Measurements from ENCODE around the gene REV3L.

The REV3L gene

DNA sequence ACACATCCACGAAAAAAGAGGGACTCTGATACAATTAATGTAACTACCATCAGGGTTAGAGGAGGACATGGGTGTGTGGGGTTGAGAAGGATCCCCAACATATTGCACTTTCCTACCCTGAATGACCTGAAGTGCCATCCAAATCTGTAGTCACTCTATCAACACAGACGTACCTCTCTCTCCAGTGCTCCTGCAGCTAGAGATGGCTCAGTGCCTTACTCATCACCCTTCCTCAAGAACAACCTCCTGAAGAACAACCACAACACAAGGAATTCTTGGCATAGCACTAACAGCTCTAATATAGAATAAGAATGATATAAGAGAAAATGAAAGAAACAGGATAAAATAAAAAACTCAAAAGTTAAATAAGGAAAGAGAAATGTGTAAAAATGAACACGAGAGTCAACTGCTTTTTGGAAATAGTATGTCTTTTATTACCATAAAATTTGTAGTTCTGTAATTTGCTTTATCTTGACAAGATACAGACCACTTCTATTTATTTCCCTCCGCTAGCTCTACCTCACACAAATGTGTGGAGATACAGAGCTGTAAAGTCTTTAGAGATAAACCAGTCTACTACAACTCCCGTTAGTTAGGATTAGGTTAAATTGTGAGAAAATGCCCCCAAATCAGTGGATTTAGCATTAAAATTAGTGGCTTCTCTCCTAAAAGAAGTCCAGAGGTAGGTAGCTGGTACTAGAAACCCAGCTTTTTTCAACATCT lies 63.9 kb downstream of the REV3L start:
- no peak overlapping the region for H3K4me3 ChIP-seq (ENCODE audit: low read depth in 1 of 2, low read length in 2 of 2)
- peaks cover 22 to 46% of the 10 kb centered on the region in 2 donors for H3K4me1 ChIP-seq (ENCODE audit: control insufficient read depth in 1 of 2, insufficient read depth in 2 of 2, low read length in 2 of 2)
- H3K36me3 ChIP-seq (ENCODE audit: control insufficient read depth in 1 of 2, insufficient read depth in 2 of 2, low read length in 2 of 2), result peaks cover 0 to 7% of the 10 kb centered on the region in 2 donors
- no peaks in the 10 kb centered on the region for H3K27me3 ChIP-seq (ENCODE audit: low read depth, low read length)
- H3K27ac ChIP-seq (ENCODE audit: low read length), result no peak overlapping the region
- no peaks in the 10 kb centered on the region for H3K9me3 ChIP-seq (ENCODE audit: control insufficient read depth in 1 of 2, low read length in 2 of 2)

DNA sequence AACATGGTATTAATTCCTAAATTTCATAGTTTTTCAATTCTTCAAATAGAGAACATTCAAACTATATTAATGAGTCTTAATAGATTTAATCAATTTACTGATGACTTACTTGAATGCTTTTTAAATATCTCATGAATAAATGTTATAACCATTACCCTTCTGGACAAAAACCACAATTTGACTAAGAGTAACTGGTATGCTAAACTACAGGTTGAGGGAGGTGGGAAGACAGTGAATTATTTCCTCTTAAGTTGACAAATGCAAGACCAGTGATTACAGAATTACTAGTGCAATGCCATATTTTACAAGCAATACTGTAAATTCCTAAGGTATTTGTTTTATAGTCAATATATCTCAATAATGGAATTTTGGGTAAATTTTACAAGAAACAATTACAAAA lies 65.1 kb downstream of the REV3L start:
- Histone ChIP-seq H3K4me1 (ENCODE audit: control insufficient read depth in 1 of 2, insufficient read depth in 2 of 2, low read length in 2 of 2) (peaks cover 14 to 34% of the 10 kb centered on the region in 2 donors), H3K4me3 (ENCODE audit: low read depth in 1 of 2, low read length in 2 of 2) (no peak overlapping the region), H3K27ac (ENCODE audit: low read length) (no peak overlapping the region)

DNA sequence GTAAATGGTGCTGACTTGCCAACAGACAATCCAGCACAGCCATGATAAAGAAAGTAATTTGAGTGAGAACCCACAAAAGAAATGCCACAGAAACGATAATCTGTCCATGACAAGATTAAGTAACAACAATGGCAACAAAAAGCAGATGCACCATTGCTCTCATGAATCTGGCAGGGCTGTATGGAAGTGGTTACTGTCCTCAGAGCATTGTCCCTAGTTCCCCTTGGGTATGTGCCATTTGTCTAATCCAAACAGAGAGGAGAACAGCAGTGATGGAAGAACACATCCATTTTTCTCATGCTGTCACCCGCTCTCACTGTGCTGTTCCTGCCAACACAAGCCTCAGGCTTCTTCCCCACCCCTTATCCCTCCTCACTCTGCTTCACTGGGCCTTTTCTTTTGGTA lies 65.8 kb downstream of the REV3L start:
- H3K9me3 ChIP-seq (ENCODE audit: control insufficient read depth in 1 of 2, low read length in 2 of 2), result no peaks in the 10 kb centered on the region
- peaks cover 11 to 33% of the 10 kb centered on the region in 2 donors for H3K4me1 ChIP-seq (ENCODE audit: control insufficient read depth in 1 of 2, insufficient read depth in 2 of 2, low read length in 2 of 2)
- H3K27me3 ChIP-seq (ENCODE audit: low read depth, low read length), result no peaks in the 10 kb centered on the region
- H3K27ac ChIP-seq (ENCODE audit: low read length), result peak overlapping the region; percentile 39
- H3K36me3 ChIP-seq (ENCODE audit: control insufficient read depth in 1 of 2, insufficient read depth in 2 of 2, low read length in 2 of 2), result peaks cover 0 to 7% of the 10 kb centered on the region in 2 donors
- H3K4me3 ChIP-seq (ENCODE audit: low read depth in 1 of 2, low read length in 2 of 2), result peak overlapping the region in 1 of 2 donors; percentile 11

More for the DNA sequence above, 65.1 kb downstream of the REV3L start:
- Histone ChIP-seq H3K36me3 (ENCODE audit: control insufficient read depth in 1 of 2, insufficient read depth in 2 of 2, low read length in 2 of 2) (peaks cover 0 to 7% of the 10 kb centered on the region in 2 donors), H3K27me3 (ENCODE audit: low read depth, low read length) (no peaks in the 10 kb centered on the region), H3K9me3 (ENCODE audit: control insufficient read depth in 1 of 2, low read length in 2 of 2) (no peaks in the 10 kb centered on the region)

DNA sequence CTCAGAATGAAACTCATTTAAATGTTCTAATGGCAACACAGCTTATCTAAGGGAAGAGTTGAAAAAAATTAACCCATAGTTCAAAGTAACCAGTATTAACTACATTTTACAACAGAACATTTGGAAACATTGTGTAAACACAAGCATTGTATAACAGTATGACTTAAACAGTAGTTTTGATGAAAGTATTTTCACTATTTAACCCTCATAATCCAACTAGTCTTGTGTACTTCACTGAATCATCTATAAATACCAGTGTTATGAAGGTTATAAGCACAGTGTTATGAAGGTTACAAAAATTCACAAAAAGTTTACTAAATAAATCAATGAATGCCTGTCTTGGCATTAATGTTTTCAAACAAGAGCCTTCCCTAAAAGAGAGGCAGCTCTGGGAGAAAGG lies 66.5 kb downstream of the REV3L start:
- no peaks in the 10 kb centered on the region for H3K27me3 ChIP-seq (ENCODE audit: low read depth, low read length)
- H3K9me3 ChIP-seq (ENCODE audit: control insufficient read depth in 1 of 2, low read length in 2 of 2), result no peaks in the 10 kb centered on the region

DNA sequence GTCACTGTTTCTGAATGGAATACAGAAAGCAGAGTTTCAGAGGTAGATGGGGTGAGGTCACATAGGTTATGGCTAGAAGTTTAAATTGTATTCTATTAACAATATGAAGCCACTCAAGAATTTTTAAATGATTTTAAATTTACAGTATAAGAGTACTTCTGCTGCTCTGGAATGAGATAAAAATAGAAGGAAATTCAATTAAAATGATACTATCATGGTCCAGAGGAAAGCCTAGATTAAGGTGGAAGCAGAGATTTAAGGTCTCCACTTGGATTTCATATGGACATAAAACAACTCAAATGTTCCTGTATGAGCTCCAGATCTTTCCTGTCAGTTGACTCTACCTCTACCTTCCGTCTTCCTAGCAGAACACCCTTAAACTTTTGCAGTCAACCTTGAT lies 68.6 kb downstream of the REV3L start:
- Histone ChIP-seq H3K27me3 (ENCODE audit: low read depth, low read length) (no peaks in the 10 kb centered on the region), H3K4me1 (ENCODE audit: control insufficient read depth in 1 of 2, insufficient read depth in 2 of 2, low read length in 2 of 2) (peaks cover 16 to 33% of the 10 kb centered on the region in 2 donors), H3K4me3 (ENCODE audit: low read depth in 1 of 2, low read length in 2 of 2) (no peak overlapping the region), H3K9me3 (ENCODE audit: control insufficient read depth in 1 of 2, low read length in 2 of 2) (no peaks in the 10 kb centered on the region), H3K27ac (ENCODE audit: low read length) (no peak overlapping the region), H3K36me3 (ENCODE audit: control insufficient read depth in 1 of 2, insufficient read depth in 2 of 2, low read length in 2 of 2) (peaks cover 7 to 15% of the 10 kb centered on the region in 2 donors)

More for the DNA sequence above, 66.5 kb downstream of the REV3L start:
- Histone ChIP-seq H3K4me1 (ENCODE audit: control insufficient read depth in 1 of 2, insufficient read depth in 2 of 2, low read length in 2 of 2) (peaks cover 11 to 33% of the 10 kb centered on the region in 2 donors), H3K36me3 (ENCODE audit: control insufficient read depth in 1 of 2, insufficient read depth in 2 of 2, low read length in 2 of 2) (peaks cover 0 to 7% of the 10 kb centered on the region in 2 donors), H3K27ac (ENCODE audit: low read length) (peak overlapping the region; percentile 39), H3K4me3 (ENCODE audit: low read depth in 1 of 2, low read length in 2 of 2) (no peak overlapping the region)

DNA sequence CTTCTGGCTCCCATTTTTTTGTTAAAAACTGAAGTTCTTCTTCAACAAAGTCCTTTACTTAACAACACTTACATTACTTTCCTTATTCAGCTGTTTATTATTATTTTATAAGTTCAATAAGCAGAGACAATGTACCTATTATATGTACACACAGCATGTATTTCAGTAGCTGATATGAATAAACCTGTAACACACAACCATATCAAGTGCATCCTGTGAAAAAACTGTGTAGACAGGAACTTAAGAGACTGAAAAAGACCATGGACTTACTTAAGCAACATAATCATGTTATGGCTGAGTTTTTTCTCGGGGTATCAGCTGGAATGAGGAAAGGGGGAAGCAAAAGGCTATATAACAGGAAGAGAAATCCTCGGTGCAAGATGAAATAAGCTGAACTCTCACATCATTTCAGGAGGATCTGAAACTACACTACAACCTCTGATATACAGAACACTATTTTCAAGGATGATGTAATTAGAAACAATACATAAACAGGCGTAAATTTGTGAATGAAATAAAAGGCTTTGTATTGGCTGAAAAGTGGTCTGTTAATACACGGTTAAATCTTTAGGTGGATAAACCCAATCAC lies 70.9 kb downstream of the REV3L start:
- Histone ChIP-seq H3K36me3 (ENCODE audit: control insufficient read depth in 1 of 2, insufficient read depth in 2 of 2, low read length in 2 of 2) (peaks cover 7 to 15% of the 10 kb centered on the region in 2 donors), H3K27me3 (ENCODE audit: low read depth, low read length) (no peaks in the 10 kb centered on the region), H3K27ac (ENCODE audit: low read length) (no peak overlapping the region)

DNA sequence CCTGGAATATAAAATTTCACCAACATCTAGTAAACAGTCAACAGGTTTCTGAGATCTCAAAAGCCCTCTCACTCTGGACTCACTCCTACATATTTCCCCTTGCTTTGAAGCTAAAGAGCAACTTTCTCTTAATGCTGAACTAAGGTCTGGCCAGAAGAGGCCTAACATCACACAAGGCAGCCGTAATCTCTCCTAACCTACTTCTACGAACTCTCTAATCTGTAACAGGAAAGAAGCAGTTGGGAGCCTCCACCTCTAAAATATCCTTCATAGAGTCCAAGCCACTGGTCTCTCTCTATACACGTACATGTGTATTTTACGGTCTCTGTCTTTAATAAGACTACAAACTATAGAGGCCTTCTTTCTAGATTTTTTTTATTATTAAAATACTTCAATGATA lies 72.0 kb downstream of the REV3L start:
- H3K27ac ChIP-seq (ENCODE audit: low read length), result no peak overlapping the region
- H3K9me3 ChIP-seq (ENCODE audit: control insufficient read depth in 1 of 2, low read length in 2 of 2), result no peaks in the 10 kb centered on the region
- H3K4me1 ChIP-seq (ENCODE audit: control insufficient read depth in 1 of 2, insufficient read depth in 2 of 2, low read length in 2 of 2), result peaks cover 5 to 8% of the 10 kb centered on the region in 2 donors
- peaks cover 7 to 15% of the 10 kb centered on the region in 2 donors for H3K36me3 ChIP-seq (ENCODE audit: control insufficient read depth in 1 of 2, insufficient read depth in 2 of 2, low read length in 2 of 2)
- H3K4me3 ChIP-seq (ENCODE audit: low read depth in 1 of 2, low read length in 2 of 2), result no peak overlapping the region
- no peaks in the 10 kb centered on the region for H3K27me3 ChIP-seq (ENCODE audit: low read depth, low read length)

More for the DNA sequence above, 70.9 kb downstream of the REV3L start:
- Histone ChIP-seq H3K4me1 (ENCODE audit: control insufficient read depth in 1 of 2, insufficient read depth in 2 of 2, low read length in 2 of 2) (peaks cover 8 to 10% of the 10 kb centered on the region in 2 donors), H3K4me3 (ENCODE audit: low read depth in 1 of 2, low read length in 2 of 2) (no peak overlapping the region), H3K9me3 (ENCODE audit: control insufficient read depth in 1 of 2, low read length in 2 of 2) (no peaks in the 10 kb centered on the region)

DNA sequence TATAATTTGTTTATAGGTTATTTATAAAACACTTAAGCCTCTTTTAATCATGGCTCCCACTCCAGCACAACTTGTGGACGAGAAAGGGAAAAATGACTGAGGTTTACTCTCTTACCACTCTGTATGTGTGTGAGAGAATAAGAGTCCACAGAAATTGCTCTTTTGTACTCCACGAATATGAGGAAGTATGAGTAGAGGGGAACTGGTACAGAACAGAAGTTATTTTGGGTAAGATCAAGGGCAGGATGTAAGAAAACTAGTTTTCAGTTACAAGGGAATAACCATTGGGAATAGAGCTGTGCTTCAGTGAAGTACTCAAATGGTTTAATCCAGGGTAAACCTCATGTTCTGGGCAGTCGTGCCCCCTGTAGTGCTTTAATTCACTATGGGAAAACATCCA lies 72.6 kb downstream of the REV3L start:
- no peaks in the 10 kb centered on the region for H3K9me3 ChIP-seq (ENCODE audit: control insufficient read depth in 1 of 2, low read length in 2 of 2)
- no peaks in the 10 kb centered on the region for H3K27me3 ChIP-seq (ENCODE audit: low read depth, low read length)
- peaks cover 5 to 8% of the 10 kb centered on the region in 2 donors for H3K4me1 ChIP-seq (ENCODE audit: control insufficient read depth in 1 of 2, insufficient read depth in 2 of 2, low read length in 2 of 2)
- peaks cover 4 to 15% of the 10 kb centered on the region in 2 donors for H3K36me3 ChIP-seq (ENCODE audit: control insufficient read depth in 1 of 2, insufficient read depth in 2 of 2, low read length in 2 of 2)
- no peak overlapping the region for H3K27ac ChIP-seq (ENCODE audit: low read length)
- H3K4me3 ChIP-seq (ENCODE audit: low read depth in 1 of 2, low read length in 2 of 2), result no peak overlapping the region

DNA sequence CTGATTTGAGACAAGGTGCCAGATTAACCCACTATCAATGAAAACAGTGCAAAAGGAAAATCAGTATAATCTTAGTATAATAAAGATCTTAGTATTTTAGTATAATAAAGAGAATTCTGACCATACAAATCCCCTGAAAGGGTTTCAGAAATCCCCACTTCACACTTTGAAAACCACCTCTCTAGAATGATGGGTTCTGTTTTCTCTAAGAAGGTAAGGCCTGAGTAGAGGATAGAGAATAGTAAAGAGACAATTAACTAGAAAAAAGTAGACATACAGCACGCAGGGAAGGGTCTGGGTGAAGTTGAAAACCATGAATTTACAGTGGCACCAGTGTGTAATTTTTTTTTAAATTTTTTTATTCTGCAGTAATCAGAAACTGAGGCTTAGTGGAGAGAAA lies 73.6 kb downstream of the REV3L start:
- peaks cover 0 to 21% of the 10 kb centered on the region in 2 donors for H3K36me3 ChIP-seq (ENCODE audit: control insufficient read depth in 1 of 2, insufficient read depth in 2 of 2, low read length in 2 of 2)
- H3K9me3 ChIP-seq (ENCODE audit: control insufficient read depth in 1 of 2, low read length in 2 of 2), result no peaks in the 10 kb centered on the region
- no peak overlapping the region for H3K27ac ChIP-seq (ENCODE audit: low read length)

DNA sequence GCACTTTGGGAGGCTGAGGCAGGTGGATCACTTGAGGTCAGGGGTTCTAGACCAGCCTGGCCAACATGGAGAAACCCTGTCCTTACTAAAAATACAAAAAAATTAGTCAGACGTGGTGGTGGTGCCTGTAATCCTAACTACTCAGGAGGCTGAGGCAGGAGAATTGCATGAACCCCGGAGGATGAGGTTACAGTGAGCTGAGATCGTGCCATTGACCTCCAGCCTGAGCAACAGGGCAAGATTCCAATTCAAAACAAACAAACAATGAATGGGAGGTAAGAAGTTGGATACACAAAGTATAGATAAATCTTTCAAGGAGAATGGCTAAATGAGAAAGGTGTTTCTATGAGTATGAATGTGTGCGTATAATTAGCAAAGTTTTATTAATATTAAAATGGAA lies 75.3 kb downstream of the REV3L start:
- H3K36me3 ChIP-seq (ENCODE audit: control insufficient read depth in 1 of 2, insufficient read depth in 2 of 2, low read length in 2 of 2), result peaks cover 9 to 38% of the 10 kb centered on the region in 2 donors
- peaks cover 5 to 8% of the 10 kb centered on the region in 2 donors for H3K4me1 ChIP-seq (ENCODE audit: control insufficient read depth in 1 of 2, insufficient read depth in 2 of 2, low read length in 2 of 2)

More for the DNA sequence above, 73.6 kb downstream of the REV3L start:
- Histone ChIP-seq H3K4me3 (ENCODE audit: low read depth in 1 of 2, low read length in 2 of 2) (no peak overlapping the region), H3K4me1 (ENCODE audit: control insufficient read depth in 1 of 2, insufficient read depth in 2 of 2, low read length in 2 of 2) (peaks cover 5 to 8% of the 10 kb centered on the region in 2 donors), H3K27me3 (ENCODE audit: low read depth, low read length) (no peaks in the 10 kb centered on the region)

DNA sequence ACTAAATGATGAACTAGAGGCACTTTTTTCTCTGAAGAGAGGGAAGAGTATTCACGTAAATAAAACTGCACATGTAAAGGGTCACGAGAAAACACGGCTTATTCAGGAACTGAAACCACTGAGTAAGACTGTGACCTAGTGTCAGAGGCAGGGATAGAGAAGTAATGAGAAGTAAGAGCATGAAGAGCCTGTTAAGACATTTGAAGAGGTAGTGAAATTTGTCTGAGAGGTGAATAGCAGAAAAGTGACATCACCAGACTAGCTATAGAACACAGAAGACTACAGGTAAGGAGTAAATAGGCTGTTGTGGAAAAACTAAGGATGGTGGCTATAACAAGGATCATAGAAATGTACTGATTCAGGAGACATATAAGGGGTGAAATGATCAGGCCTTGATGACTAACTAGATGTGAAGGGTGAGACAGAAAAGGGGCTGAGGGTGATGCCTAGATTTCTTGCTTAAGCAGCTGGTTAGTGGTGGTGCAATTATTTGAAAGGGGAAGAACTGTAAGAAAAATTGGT lies 76.8 kb downstream of the REV3L start:
- Histone ChIP-seq H3K4me1 (ENCODE audit: control insufficient read depth in 1 of 2, insufficient read depth in 2 of 2, low read length in 2 of 2) (peaks cover 5 to 8% of the 10 kb centered on the region in 2 donors), H3K27me3 (ENCODE audit: low read depth, low read length) (no peaks in the 10 kb centered on the region), H3K9me3 (ENCODE audit: control insufficient read depth in 1 of 2, low read length in 2 of 2) (peaks cover 0 to 4% of the 10 kb centered on the region in 2 donors), H3K27ac (ENCODE audit: low read length) (peak overlapping the region; percentile 32), H3K4me3 (ENCODE audit: low read depth in 1 of 2, low read length in 2 of 2) (no peak overlapping the region), H3K36me3 (ENCODE audit: control insufficient read depth in 1 of 2, insufficient read depth in 2 of 2, low read length in 2 of 2) (peaks cover 9 to 50% of the 10 kb centered on the region in 2 donors)

More for the DNA sequence above, 75.3 kb downstream of the REV3L start:
- no peak overlapping the region for H3K4me3 ChIP-seq (ENCODE audit: low read depth in 1 of 2, low read length in 2 of 2)
- H3K27ac ChIP-seq (ENCODE audit: low read length), result no peak overlapping the region
- peaks cover 0 to 4% of the 10 kb centered on the region in 2 donors for H3K9me3 ChIP-seq (ENCODE audit: control insufficient read depth in 1 of 2, low read length in 2 of 2)
- no peaks in the 10 kb centered on the region for H3K27me3 ChIP-seq (ENCODE audit: low read depth, low read length)
